H1 (cell line): Measurements from ENCODE around the gene OSBP2. TPM values are rescaled to one million over a fixed set of nuclear protein-coding genes. Genes with fewer than 3 reads are reported as not detected.

Source experiments
- CEBPB ChIP-seq: IDR thresholded peaks from 2 replicates; pipeline ENCODE4 v1.6.1; 2012; ENCODE audit warnings: low read depth, low read length
- CHD2 ChIP-seq: IDR thresholded peaks from 2 replicates; pipeline ENCODE4 v1.6.1; 2012; ENCODE audit warnings: low read length, improper control_type of control experiment
- HDAC2 ChIP-seq, 2 experiments: fragments of 300-600 bp in 1 of 2; sonication (generic) in 1 of 2; IDR thresholded peaks; 2 replicates each; pipeline ENCODE4 v1.6.1; 2011 to 2012; ENCODE audit warnings: low read depth in 2 of 2, low read length in 2 of 2, mild to moderate bottlenecking in 2 of 2, moderate library complexity in 2 of 2, borderline replicate concordance in 1 of 2, inconsistent platforms in 1 of 2
- POLR2AphosphoS5 ChIP-seq: IDR thresholded peaks from 2 replicates; pipeline ENCODE4 v1.6.1; 2011; ENCODE audit warnings: low read depth, low read length
- RBBP5 ChIP-seq: IDR thresholded peaks from 2 replicates; pipeline ENCODE4 v1.7.1; 2012; ENCODE audit warnings: low read depth, mild to moderate bottlenecking, inconsistent platforms, low read length, moderate library complexity, borderline replicate concordance
- SAP30 ChIP-seq: fragments of 300-600 bp; sonication (generic); IDR thresholded peaks from 2 replicates; pipeline ENCODE4 v1.7.1; 2012; ENCODE audit warnings: low read length, moderate library complexity, mild to moderate bottlenecking, inconsistent platforms; ENCODE audit not compliant: insufficient read depth, insufficient replicate concordance
- SIRT6 ChIP-seq: IDR thresholded peaks from one replicate; pipeline ENCODE4 v1.7.1; 2012; ENCODE audit warnings: low read length, inconsistent platforms
- polyA plus RNA-seq, 7 experiments: library from polyadenylated mRNA; depleted of rRNA in 3 of 7; stranded (reverse) in 5 of 7; unstranded in 2 of 7; fragments of >200 nt in 5 of 7; fragments of 200-250 nt in 2 of 7; gene quantifications; 1 replicate in 5 of 7; 2 replicates in 1 of 7; 4 replicates in 1 of 7; pipeline versions ENCODE4 v1.2.1 to v1.2.3, GENCODE V29; 2011 to 2013; ENCODE audit warnings: missing spikeins in 2 of 7, mixed read lengths in 2 of 7
- total RNA-seq: library from RNA; stranded (reverse); fragmentation: NEBNext Ultra II Directional; extraction: Animal tissue kit (Norgen Biotek cat#: 25700); gene quantifications from 2 replicates; pipeline ENCODE4 v1.2.1, GENCODE V29; 2021

Gene OSBP2
- total and polyA plus RNA-seq, 2 of the 8 experiments (the other 6 are each of a cell fraction or from before 2014, with no cell fraction given): 3.4 to 3.7 TPM

- TF ChIP-seq RBBP5 (no peak), CEBPB (no peak), CHD2 (no peak), HDAC2 (IDR thresholded peaks at IDR 0.05; ENCODE audit: borderline replicate concordance in 1 of 2, low read depth in 2 of 2, low read length in 2 of 2) (no peak), SAP30 (no peak), POLR2AphosphoS5 (no peak), SIRT6 (no peak)
Measured at GRCh38 chr22:30777587-30777986, 82.9 kb downstream of the OSBP2 start (continued).
